HCT116 (cell line): ENCODE results near the gene DNM2.

Experiments
- CBX3 ChIP-seq: IDR thresholded peaks from 2 replicates; pipeline ENCODE4 v1.6.1; 2012; ENCODE audit warnings: low read depth
- EZH2 ChIP-seq: fragments of 200-600 bp; sonication (generic); IDR thresholded peaks from 2 replicates; pipeline ENCODE4 v1.6.1; 2017; ENCODE audit warnings: antibody characterized with exemption, mixed run types
- FOSL1 ChIP-seq: IDR thresholded peaks from 2 replicates; pipeline ENCODE4 v1.6.1; 2012; ENCODE audit warnings: low read depth
- MAX ChIP-seq: IDR thresholded peaks from 2 replicates; pipeline ENCODE4 v1.6.1; 2012
- POLR2A ChIP-seq: IDR thresholded peaks from 2 replicates; pipeline ENCODE4 v1.7.0; 2011; ENCODE audit warnings: borderline replicate concordance; ENCODE audit not compliant: insufficient read depth, insufficient read length; ENCODE audit errors: extremely low read depth
- RAD21 ChIP-seq: IDR thresholded peaks from 2 replicates; pipeline ENCODE4 v1.6.1; 2012; ENCODE audit warnings: low read depth, mild to moderate bottlenecking
- SIN3A ChIP-seq: IDR thresholded peaks from 2 replicates; pipeline ENCODE4 v1.6.1; 2012; ENCODE audit warnings: low read depth
- SP1 ChIP-seq: IDR thresholded peaks from 2 replicates; pipeline ENCODE4 v1.6.1; 2012; ENCODE audit warnings: low read depth
- SRF ChIP-seq: IDR thresholded peaks from 2 replicates; pipeline ENCODE4 v1.6.1; 2012; ENCODE audit warnings: low read depth
- TF ChIP-seq, protein P1 (sequence below), 3 experiments: fragments of 200-600 bp in 1 of 3; sonication (generic) in 1 of 3; IDR thresholded peaks in 2 of 3; conservative IDR thresholded peaks in 1 of 3; 2 replicates each; pipeline ENCODE4 v1.5.1; 2012 to 2017; ENCODE audit warnings: low read depth in 2 of 3, low read length in 2 of 3, antibody characterized with exemption in 1 of 3, borderline replicate concordance in 1 of 3, control low read depth in 1 of 3, mild to moderate bottlenecking in 1 of 3, mixed read lengths in 1 of 3, mixed run types in 1 of 3, moderate library complexity in 1 of 3; ENCODE audit not compliant: insufficient read depth in 1 of 3
- TF ChIP-seq, protein P2 (sequence below): IDR thresholded peaks from 2 replicates; pipeline ENCODE4 v1.6.1; 2012; ENCODE audit warnings: low read depth

- TF ChIP-seq EZH2, result no peak
- TF ChIP-seq, protein P1, sequence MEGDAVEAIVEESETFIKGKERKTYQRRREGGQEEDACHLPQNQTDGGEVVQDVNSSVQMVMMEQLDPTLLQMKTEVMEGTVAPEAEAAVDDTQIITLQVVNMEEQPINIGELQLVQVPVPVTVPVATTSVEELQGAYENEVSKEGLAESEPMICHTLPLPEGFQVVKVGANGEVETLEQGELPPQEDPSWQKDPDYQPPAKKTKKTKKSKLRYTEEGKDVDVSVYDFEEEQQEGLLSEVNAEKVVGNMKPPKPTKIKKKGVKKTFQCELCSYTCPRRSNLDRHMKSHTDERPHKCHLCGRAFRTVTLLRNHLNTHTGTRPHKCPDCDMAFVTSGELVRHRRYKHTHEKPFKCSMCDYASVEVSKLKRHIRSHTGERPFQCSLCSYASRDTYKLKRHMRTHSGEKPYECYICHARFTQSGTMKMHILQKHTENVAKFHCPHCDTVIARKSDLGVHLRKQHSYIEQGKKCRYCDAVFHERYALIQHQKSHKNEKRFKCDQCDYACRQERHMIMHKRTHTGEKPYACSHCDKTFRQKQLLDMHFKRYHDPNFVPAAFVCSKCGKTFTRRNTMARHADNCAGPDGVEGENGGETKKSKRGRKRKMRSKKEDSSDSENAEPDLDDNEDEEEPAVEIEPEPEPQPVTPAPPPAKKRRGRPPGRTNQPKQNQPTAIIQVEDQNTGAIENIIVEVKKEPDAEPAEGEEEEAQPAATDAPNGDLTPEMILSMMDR (IDR thresholded peaks at IDR 0.05 in 2 of 3, conservative IDR thresholded peaks at IDR 0.05 in 1 of 3; ENCODE audit: borderline replicate concordance in 1 of 3, insufficient read depth in 1 of 3, low read depth in 2 of 3, low read length in 2 of 3), result no peak
- TF ChIP-seq SIN3A, result no peak
- TF ChIP-seq POLR2A, result no peak
- no peak for TF ChIP-seq RAD21
- TF ChIP-seq MAX, result no peak
- no peak for TF ChIP-seq SP1
- no peak for TF ChIP-seq SRF
- TF ChIP-seq CBX3, result no peak
- TF ChIP-seq, protein P2, sequence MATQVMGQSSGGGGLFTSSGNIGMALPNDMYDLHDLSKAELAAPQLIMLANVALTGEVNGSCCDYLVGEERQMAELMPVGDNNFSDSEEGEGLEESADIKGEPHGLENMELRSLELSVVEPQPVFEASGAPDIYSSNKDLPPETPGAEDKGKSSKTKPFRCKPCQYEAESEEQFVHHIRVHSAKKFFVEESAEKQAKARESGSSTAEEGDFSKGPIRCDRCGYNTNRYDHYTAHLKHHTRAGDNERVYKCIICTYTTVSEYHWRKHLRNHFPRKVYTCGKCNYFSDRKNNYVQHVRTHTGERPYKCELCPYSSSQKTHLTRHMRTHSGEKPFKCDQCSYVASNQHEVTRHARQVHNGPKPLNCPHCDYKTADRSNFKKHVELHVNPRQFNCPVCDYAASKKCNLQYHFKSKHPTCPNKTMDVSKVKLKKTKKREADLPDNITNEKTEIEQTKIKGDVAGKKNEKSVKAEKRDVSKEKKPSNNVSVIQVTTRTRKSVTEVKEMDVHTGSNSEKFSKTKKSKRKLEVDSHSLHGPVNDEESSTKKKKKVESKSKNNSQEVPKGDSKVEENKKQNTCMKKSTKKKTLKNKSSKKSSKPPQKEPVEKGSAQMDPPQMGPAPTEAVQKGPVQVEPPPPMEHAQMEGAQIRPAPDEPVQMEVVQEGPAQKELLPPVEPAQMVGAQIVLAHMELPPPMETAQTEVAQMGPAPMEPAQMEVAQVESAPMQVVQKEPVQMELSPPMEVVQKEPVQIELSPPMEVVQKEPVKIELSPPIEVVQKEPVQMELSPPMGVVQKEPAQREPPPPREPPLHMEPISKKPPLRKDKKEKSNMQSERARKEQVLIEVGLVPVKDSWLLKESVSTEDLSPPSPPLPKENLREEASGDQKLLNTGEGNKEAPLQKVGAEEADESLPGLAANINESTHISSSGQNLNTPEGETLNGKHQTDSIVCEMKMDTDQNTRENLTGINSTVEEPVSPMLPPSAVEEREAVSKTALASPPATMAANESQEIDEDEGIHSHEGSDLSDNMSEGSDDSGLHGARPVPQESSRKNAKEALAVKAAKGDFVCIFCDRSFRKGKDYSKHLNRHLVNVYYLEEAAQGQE, result no peak
- no peak for TF ChIP-seq FOSL1
These were observed 36.2 kb upstream of the DNM2 start for GRCh38 chr19:10681658-10682057.
